Brain microvascular endothelial cell (primary cell): Measurements from ENCODE around the gene YLPM1.

Source experiments
- DNase-seq: peaks from one replicate; pipeline ENCODE4 v3.0.0-alpha.2; 2020
- H3K27ac ChIP-seq: fragments of 250-450 bp; sonication (Bioruptor Pico); 2 replicates; pipeline ENCODE4 v1.5.1; 2020; ENCODE audit warnings: mild to moderate bottlenecking, moderate library complexity
- H3K27me3 ChIP-seq: fragments of 250-450 bp; sonication (Bioruptor Pico); replicated peaks from 2 replicates; pipeline ENCODE4 v1.5.1; 2020; ENCODE audit warnings: mild to moderate bottlenecking
- H3K36me3 ChIP-seq: fragments of 250-450 bp; sonication (Bioruptor Pico); replicated peaks from 2 replicates; pipeline ENCODE4 v1.5.1; 2020; ENCODE audit warnings: mild to moderate bottlenecking
- H3K4me3 ChIP-seq: 2 replicates; pipeline ENCODE4 v1.5.1; 2011; ENCODE audit warnings: low read depth, mild to moderate bottlenecking, control low read depth, low read length, moderate library complexity
- in situ Hi-C: cut with HindIII; loops from 2 replicates; pipeline ENCODE4 v1.10.0; 2017; ENCODE audit warnings: low sequenced_read_pairs, low pct_ligation_motif_present
- TF ChIP-seq, protein P1 (sequence below): IDR thresholded peaks from 2 replicates; pipeline ENCODE4 v1.5.1; 2011; ENCODE audit warnings: low read depth, mild to moderate bottlenecking, moderate library complexity, low read length, control low read depth, inconsistent platforms; ENCODE audit errors: missing control alignments

YLPM1 gene

DNA sequence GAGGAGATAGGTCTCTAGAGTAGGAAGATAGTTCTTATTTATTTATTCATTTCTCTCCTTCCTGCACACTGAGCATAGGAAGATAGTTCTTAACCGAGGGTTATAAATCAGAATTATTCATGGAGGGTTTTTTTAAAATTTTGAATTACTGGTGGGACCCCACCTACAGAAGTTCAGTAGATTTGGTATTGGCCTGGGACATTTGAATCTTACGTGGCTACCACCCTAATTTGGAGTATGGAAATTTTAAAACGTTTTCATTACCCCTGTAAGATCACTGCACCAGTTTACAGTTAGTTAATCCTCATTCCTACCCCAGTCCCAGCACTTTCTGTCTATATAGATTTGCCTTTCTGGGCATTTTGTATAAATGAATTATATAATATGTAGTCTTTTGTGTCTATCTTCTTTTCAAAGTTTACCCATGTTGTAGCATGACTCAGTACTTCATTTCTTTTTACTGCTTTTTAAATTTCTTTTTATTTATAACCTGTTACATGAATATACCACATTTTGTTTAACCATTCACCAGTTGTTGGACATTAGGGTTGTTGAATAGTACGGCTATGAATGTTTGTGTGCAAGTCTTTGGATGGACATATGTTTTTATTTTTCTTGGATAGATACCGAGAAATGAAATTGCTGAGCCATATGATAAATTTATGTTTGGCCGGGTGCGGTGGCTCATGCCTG, 44.9 kb downstream of the YLPM1 start:
- DNase-seq: no peak
- Histone ChIP-seq H3K27ac (no peak overlapping the region), H3K4me3 (no peak overlapping the region), H3K36me3 (peaks cover 36% of the 10 kb centered on the region), H3K27me3 (no peaks in the 10 kb centered on the region)
- TF ChIP-seq, protein P1, sequence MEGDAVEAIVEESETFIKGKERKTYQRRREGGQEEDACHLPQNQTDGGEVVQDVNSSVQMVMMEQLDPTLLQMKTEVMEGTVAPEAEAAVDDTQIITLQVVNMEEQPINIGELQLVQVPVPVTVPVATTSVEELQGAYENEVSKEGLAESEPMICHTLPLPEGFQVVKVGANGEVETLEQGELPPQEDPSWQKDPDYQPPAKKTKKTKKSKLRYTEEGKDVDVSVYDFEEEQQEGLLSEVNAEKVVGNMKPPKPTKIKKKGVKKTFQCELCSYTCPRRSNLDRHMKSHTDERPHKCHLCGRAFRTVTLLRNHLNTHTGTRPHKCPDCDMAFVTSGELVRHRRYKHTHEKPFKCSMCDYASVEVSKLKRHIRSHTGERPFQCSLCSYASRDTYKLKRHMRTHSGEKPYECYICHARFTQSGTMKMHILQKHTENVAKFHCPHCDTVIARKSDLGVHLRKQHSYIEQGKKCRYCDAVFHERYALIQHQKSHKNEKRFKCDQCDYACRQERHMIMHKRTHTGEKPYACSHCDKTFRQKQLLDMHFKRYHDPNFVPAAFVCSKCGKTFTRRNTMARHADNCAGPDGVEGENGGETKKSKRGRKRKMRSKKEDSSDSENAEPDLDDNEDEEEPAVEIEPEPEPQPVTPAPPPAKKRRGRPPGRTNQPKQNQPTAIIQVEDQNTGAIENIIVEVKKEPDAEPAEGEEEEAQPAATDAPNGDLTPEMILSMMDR: no peak
- in situ Hi-C loops: no loop called here

DNA sequence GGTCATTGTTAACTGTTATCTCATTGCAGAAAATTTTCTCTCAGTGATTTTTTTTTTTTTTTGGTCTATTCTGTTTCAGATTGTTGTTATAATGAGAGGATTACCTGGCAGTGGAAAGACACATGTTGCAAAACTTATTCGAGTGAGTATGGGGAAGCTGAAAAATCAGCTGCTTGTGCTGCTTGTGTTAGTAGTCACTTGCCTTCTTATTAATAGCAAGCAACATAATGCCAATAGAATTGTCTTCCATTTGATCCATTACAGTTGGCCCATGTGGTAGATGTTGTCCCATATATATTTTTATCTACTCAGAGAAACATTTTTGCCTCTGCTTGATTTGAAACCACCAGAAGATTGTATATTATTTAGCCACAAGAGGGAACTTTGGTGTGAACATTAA, 53.0 kb downstream of the YLPM1 start:
- H3K27ac ChIP-seq: no peak overlapping the region
- no peak for DNase-seq
- TF ChIP-seq, protein P1: no peak
- no peaks in the 10 kb centered on the region for H3K27me3 ChIP-seq
- peaks cover 31% of the 10 kb centered on the region for H3K36me3 ChIP-seq
- in situ Hi-C loops: no loop called here
- no peak overlapping the region for H3K4me3 ChIP-seq

DNA sequence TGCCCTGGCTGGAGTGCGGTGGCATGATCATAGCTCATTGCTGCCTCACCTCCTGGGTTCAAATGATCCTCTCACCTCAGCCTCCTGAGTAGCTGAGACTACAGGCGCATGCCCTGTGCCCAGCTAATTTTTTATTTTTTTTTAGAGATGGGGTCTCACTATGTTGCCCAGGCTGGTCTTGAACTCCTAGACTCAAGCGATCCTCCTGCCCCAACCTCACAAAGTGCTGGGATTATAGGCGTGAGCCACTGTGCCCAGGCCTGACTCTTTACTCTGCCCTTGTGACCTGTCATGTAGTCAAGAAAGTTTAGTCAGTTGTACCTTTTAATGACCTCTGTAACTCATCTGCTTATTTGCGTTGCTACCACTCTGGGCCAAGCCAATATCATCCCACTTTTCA, 57.2 kb downstream of the YLPM1 start:
- Histone ChIP-seq H3K27ac (no peak overlapping the region), H3K27me3 (no peaks in the 10 kb centered on the region), H3K4me3 (no peak overlapping the region), H3K36me3 (peaks cover 33% of the 10 kb centered on the region)
- no peak for DNase-seq
- in situ Hi-C loops: no loop called here
- TF ChIP-seq, protein P1: no peak

- TF ChIP-seq, protein P1: no peak
- DNase-seq: no peak
- Histone ChIP-seq H3K36me3 (peaks cover 33% of the 10 kb centered on the region), H3K27ac (no peak overlapping the region), H3K27me3 (no peaks in the 10 kb centered on the region), H3K4me3 (no peak overlapping the region)
- in situ Hi-C loops: no loop called here
Measured at GRCh38 chr14:74821267-74821915, 58.3 kb downstream of the YLPM1 start.

DNA sequence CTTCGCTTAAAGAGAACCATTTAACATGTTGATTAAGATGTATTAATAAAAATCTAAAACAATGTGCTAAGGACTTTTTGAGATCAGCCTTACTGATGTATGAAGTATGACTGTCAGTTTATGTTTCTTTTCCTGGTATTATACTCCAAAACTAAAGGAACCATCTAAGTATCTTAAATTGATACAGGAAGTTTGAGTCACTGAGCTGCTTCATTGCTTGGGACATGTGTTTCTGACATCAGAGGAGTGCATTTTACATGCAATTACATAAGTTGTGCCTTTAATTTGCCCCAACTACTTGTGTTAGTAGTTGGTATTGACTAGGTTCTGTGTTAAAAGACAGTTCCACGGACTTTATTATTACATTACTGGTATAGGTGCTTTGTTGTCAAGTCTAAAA, 61.9 kb downstream of the YLPM1 start:
- Histone ChIP-seq H3K4me3 (no peak overlapping the region), H3K27me3 (no peaks in the 10 kb centered on the region), H3K36me3 (peaks cover 22% of the 10 kb centered on the region), H3K27ac (peak overlapping the region; percentile 2)
- DNase-seq: no peak
- in situ Hi-C loops: no loop called here
- TF ChIP-seq, protein P1: no peak
